IMR-90 (cell line): ENCODE measurements around the gene PIGP. TPM values are rescaled to one million over a fixed set of nuclear protein-coding genes. Genes with fewer than 3 reads are reported as not detected.
A peak's percentile ranks its signal among the peaks of the same experiment; 100 is the strongest.

Experiments used
- ATAC-seq: fragments of 200-7000 bp; cut with Tn5 transposase; 2 replicates; pipeline ENCODE4 v1.9.1; 2020; ENCODE audit warnings: low read depth, mild to moderate bottlenecking, moderate library complexity
- BruUV-seq: library from RNA; stranded (reverse); fragments of 400-500 nt; replicated peaks from 2 replicates; lab custom pipeline; 2021; lab: Mats Ljungman, UMichigan
- CTCF ChIA-PET: fragments of 300-600 bp; formaldehyde crosslinking; extraction: SDS; loops from one replicate; lab custom pipeline; 2021; ENCODE audit warnings: antibody characterized with exemption; lab: Yijun Ruan, JAX
- POLR2A ChIA-PET: fragments of 300-600 bp; sonication (Branson Sonifier 250); formaldehyde crosslinking; loops from one replicate; lab custom pipeline; 2022; ENCODE audit warnings: antibody characterized with exemption; ENCODE audit not compliant: unreplicated experiment; lab: Charles Lee
- DNase-seq: peaks from one replicate; pipeline ENCODE4 v3.0.0; 2013
- H2AFZ ChIP-seq: replicated peaks from 2 replicates; pipeline ENCODE3; 2013; ENCODE audit warnings: low read length, mild to moderate bottlenecking; ENCODE audit not compliant: poor library complexity
- H2AK5ac ChIP-seq: 2 replicates; pipeline ENCODE4 v1.6.1; 2013; ENCODE audit warnings: low read depth, low read length, inconsistent platforms
- H2AK9ac ChIP-seq: replicated peaks from 2 replicates; pipeline ENCODE3; 2013; ENCODE audit warnings: mild to moderate bottlenecking, low read depth, low read length, moderate library complexity; ENCODE audit not compliant: poor library complexity
- H2BK120ac ChIP-seq: 2 replicates; pipeline ENCODE4 v1.6.1; 2013; ENCODE audit warnings: low read depth, low read length, inconsistent platforms
- H2BK15ac ChIP-seq: 3 replicates; pipeline ENCODE4 v1.6.1; 2013; ENCODE audit warnings: low read depth, low read length, inconsistent platforms
- H2BK20ac ChIP-seq: 2 replicates; pipeline ENCODE4 v1.6.1; 2013; ENCODE audit warnings: low read depth, mild to moderate bottlenecking, inconsistent platforms, low read length, moderate library complexity
- H2BK5ac ChIP-seq: 2 replicates; pipeline ENCODE4 v1.6.1; 2013; ENCODE audit warnings: mild to moderate bottlenecking, low read depth, low read length, inconsistent platforms; ENCODE audit not compliant: poor library complexity, severe bottlenecking
- H3K14ac ChIP-seq: replicated peaks from 2 replicates; pipeline ENCODE4 v1.6.1; 2013; ENCODE audit warnings: low read depth, low read length, inconsistent platforms
- H3K18ac ChIP-seq: 2 replicates; pipeline ENCODE4 v1.6.1; 2013; ENCODE audit warnings: low read depth, low read length, control low read depth
- H3K23ac ChIP-seq: 2 replicates; pipeline ENCODE4 v1.6.1; 2013; ENCODE audit warnings: low read depth, low read length, inconsistent platforms
- H3K27ac ChIP-seq: 2 replicates; pipeline ENCODE4 v1.5.1; 2013; ENCODE audit warnings: mild to moderate bottlenecking, control low read depth, low read length; ENCODE audit not compliant: insufficient read depth
- H3K27me3 ChIP-seq: 2 replicates; pipeline ENCODE4 v1.6.1; 2013; ENCODE audit warnings: low read length; ENCODE audit not compliant: control insufficient read depth, insufficient read depth
- H3K36me3 ChIP-seq: 2 replicates; pipeline ENCODE4 v1.6.1; 2013; ENCODE audit warnings: low read length, mixed read lengths; ENCODE audit not compliant: control insufficient read depth, insufficient read depth
- H3K4ac ChIP-seq: 2 replicates; pipeline ENCODE4 v1.6.1; 2013; ENCODE audit warnings: low read depth, low read length, inconsistent platforms
- H3K4me1 ChIP-seq: 2 replicates; pipeline ENCODE4 v1.6.1; 2013; ENCODE audit warnings: low read length, mixed read lengths; ENCODE audit not compliant: control insufficient read depth, insufficient read depth
- H3K4me2 ChIP-seq: 2 replicates; pipeline ENCODE4 v1.6.1; 2013; ENCODE audit warnings: low read depth, mild to moderate bottlenecking, control low read depth, low read length, moderate library complexity
- H3K4me3 ChIP-seq: 2 replicates; pipeline ENCODE4 v1.5.1; 2013; ENCODE audit warnings: low read depth, mild to moderate bottlenecking, control low read depth, low read length, moderate library complexity; ENCODE audit not compliant: insufficient read depth
- H3K56ac ChIP-seq: 2 replicates; pipeline ENCODE4 v1.6.1; 2013; ENCODE audit warnings: low read length, inconsistent platforms; ENCODE audit not compliant: insufficient read depth; ENCODE audit errors: extremely low read depth
- H3K79me1 ChIP-seq, 2 experiments: 2 replicates each; pipeline ENCODE4 v1.6.1; 2013; ENCODE audit warnings: low read length in 2 of 2, inconsistent platforms in 1 of 2, low read depth in 1 of 2
- H3K9ac ChIP-seq: 2 replicates; pipeline ENCODE4 v1.6.1; 2013; ENCODE audit warnings: low read depth, low read length, control low read depth
- H3K9me1 ChIP-seq: 2 replicates; pipeline ENCODE4 v1.6.1; 2013; ENCODE audit warnings: low read length, inconsistent platforms; ENCODE audit not compliant: insufficient read depth
- H3K9me3 ChIP-seq: 2 replicates; pipeline ENCODE4 v1.6.1; 2013; ENCODE audit warnings: low read length; ENCODE audit not compliant: control insufficient read depth, insufficient read depth
- H4K20me1 ChIP-seq: 2 replicates; pipeline ENCODE4 v1.6.1; 2013; ENCODE audit warnings: low read length, inconsistent platforms; ENCODE audit not compliant: insufficient read depth
- H4K5ac ChIP-seq: 2 replicates; pipeline ENCODE4 v1.6.1; 2013; ENCODE audit warnings: mild to moderate bottlenecking, low read depth, low read length, control low read depth
- H4K8ac ChIP-seq, 2 experiments: 2 replicates each; pipeline ENCODE4 v1.6.1; 2013; ENCODE audit warnings: low read depth in 2 of 2, low read length in 2 of 2, control low read depth in 1 of 2, inconsistent platforms in 1 of 2
- H4K91ac ChIP-seq: 2 replicates; pipeline ENCODE4 v1.6.1; 2013; ENCODE audit warnings: low read depth, low read length, inconsistent platforms; ENCODE audit not compliant: insufficient read depth
- BHLHE40 ChIP-seq: fragments of 150-350 bp; IDR thresholded peaks from 2 replicates; pipeline ENCODE4 v1.6.1; 2016; ENCODE audit warnings: mild to moderate bottlenecking, low read depth, low read length
- CEBPB ChIP-seq: IDR thresholded peaks from 2 replicates; pipeline ENCODE4 v1.6.1; 2012; ENCODE audit warnings: low read depth, low read length, improper control_type of control experiment
- CHD1 ChIP-seq: IDR thresholded peaks from 2 replicates; pipeline ENCODE4 v1.6.1; 2012; ENCODE audit warnings: low read depth, low read length, improper control_type of control experiment
- FOS ChIP-seq: fragments of 150-350 bp; IDR thresholded peaks from 2 replicates; pipeline ENCODE4 v1.6.1; 2016; ENCODE audit warnings: low read depth, low read length
- MAFK ChIP-seq: IDR thresholded peaks from 2 replicates; pipeline ENCODE4 v1.6.1; 2012; ENCODE audit warnings: low read depth, low read length, improper control_type of control experiment
- MAZ ChIP-seq: IDR thresholded peaks from 2 replicates; pipeline ENCODE4 v1.6.1; 2012; ENCODE audit warnings: low read depth, mild to moderate bottlenecking, low read length, improper control_type of control experiment, moderate library complexity, borderline replicate concordance
- MXI1 ChIP-seq: IDR thresholded peaks from 2 replicates; pipeline ENCODE4 v1.6.1; 2012; ENCODE audit warnings: low read depth, mild to moderate bottlenecking, low read length, moderate library complexity, borderline replicate concordance
- NFE2L2 ChIP-seq: fragments of 150-350 bp; IDR thresholded peaks from 2 replicates; pipeline ENCODE4 v1.6.1; 2016; ENCODE audit warnings: low read depth, mild to moderate bottlenecking, low read length
- POLR2A ChIP-seq: IDR thresholded peaks from 2 replicates; pipeline ENCODE4 v1.6.1; 2012; ENCODE audit warnings: mild to moderate bottlenecking, low read depth, low read length
- RAD21 ChIP-seq: IDR thresholded peaks from 2 replicates; pipeline ENCODE4 v1.6.1; 2012; ENCODE audit warnings: low read length, improper control_type of control experiment
- RCOR1 ChIP-seq: IDR thresholded peaks from 2 replicates; pipeline ENCODE4 v1.6.1; 2012; ENCODE audit warnings: mild to moderate bottlenecking, low read length, improper control_type of control experiment; ENCODE audit not compliant: insufficient replicate concordance
- RFX5 ChIP-seq: IDR thresholded peaks from 2 replicates; pipeline ENCODE4 v1.8.0; 2012; ENCODE audit warnings: low read depth, mild to moderate bottlenecking, low read length, moderate library complexity
- SMC3 ChIP-seq: fragments of 150-350 bp; IDR thresholded peaks from 2 replicates; pipeline ENCODE4 v1.6.1; 2016; ENCODE audit warnings: low read depth, mild to moderate bottlenecking, antibody characterized with exemption, low read length, moderate library complexity
- WGBS, 2 experiments: methylation state at CpG; one replicate each; pipeline versions ENCODE4 v1.1.5 to v1.1.7; 2013; ENCODE audit warnings: missing lambda C conversion rate in 2 of 2; ENCODE audit not compliant: insufficient read length in 1 of 2; ENCODE audit errors: extremely low coverage in 2 of 2; 5-methylcytosine and 5-hydroxymethylcytosine counted together
- dilution Hi-C: fragments of 300-500 bp; cut with HindIII; formaldehyde crosslinking; loops from one replicate; pipeline ENCODE4 v1.14.3; 2018; ENCODE audit warnings: low sequenced_read_pairs; ENCODE audit not compliant: unreplicated experiment
- in situ Hi-C: fragments of 300-500 bp; cut with MboI; formaldehyde crosslinking; loops from 3 replicates; pipeline ENCODE4 v1.14.3; 2019; ENCODE audit warnings: low sequenced_read_pairs, inconsistent platforms, mixed read lengths
- intact Hi-C: fragments of 100-400 bp; cut with micrococcal nuclease; formaldehyde crosslinking; loops from 2 replicates; pipeline ENCODE4 v1.10.0; 2022
- polyA plus RNA-seq, 3 experiments: library from polyadenylated mRNA; depleted of rRNA; stranded (reverse); fragments of >200 nt; gene quantifications; 2 replicates each; pipeline ENCODE4 v1.2.3, GENCODE V29; 2012; ENCODE audit warnings: low replicate concordance in 1 of 3
- total RNA-seq: library from RNA; depleted of rRNA; stranded (reverse); fragments of >200 nt; gene quantifications from 2 replicates; pipeline ENCODE4 v1.2.3, GENCODE V29; 2012
- TF ChIP-seq, protein P1 (sequence below): conservative IDR thresholded peaks from 2 replicates; pipeline ENCODE4 v1.5.1; 2012; ENCODE audit warnings: mild to moderate bottlenecking, low read depth, low read length, improper control_type of control experiment
- TF ChIP-seq, protein P2 (sequence below): fragments of 150-350 bp; IDR thresholded peaks from 2 replicates; pipeline ENCODE4 v1.6.1; 2017; ENCODE audit warnings: mild to moderate bottlenecking, antibody characterized with exemption, low read length, low read depth
- TF ChIP-seq, protein P3 (sequence below): fragments of 150-350 bp; IDR thresholded peaks from 2 replicates; pipeline ENCODE4 v1.6.1; 2016; ENCODE audit warnings: low read depth, mild to moderate bottlenecking, low read length, moderate library complexity, borderline replicate concordance

The PIGP gene
- total and polyA plus RNA-seq, 2 of the 4 experiments (the other 2 are of a cell fraction) = 4.1 to 15.4 TPM

DNA sequence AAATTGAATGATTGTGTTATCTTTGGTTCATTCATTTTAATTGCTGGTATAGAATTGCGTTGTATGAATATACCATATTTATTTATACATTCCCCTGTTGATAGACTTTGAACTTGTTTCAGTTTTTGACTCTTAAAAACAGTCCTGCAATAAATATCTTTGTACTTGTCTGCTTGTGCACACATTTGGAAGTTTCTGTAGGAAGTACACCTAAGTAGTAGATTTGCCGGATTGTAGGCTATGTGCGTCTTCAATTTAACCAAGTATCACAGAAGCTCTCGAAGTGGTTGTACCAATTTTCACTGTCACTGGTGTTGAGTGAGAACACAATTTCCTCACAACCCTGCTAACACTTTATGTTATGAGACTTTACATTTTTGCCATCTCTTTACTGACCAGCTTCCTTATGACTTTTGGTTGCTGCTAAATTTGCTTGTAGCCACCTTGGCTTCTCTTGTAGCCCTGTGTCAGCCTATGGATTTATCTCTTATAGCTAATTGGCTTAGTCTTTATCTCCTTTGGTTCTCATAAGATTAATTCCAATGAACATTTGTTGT lies 2.4 kb upstream of the PIGP start:
- no peak for DNase-seq
- dilution Hi-C loops (no loop called here), intact Hi-C loops (no loop called here), in situ Hi-C loops (no loop called here)
- ChIA-PET POLR2A (no interaction called here), CTCF (interaction anchor here (0.6 kb wide), 1 partner anchor 86 kb away, joined by 3 read pairs; no protein-coding TSS in a partner anchor)
- Histone ChIP-seq H2BK20ac (no peak overlapping the region), H3K9me3 (no peaks in the 10 kb centered on the region), H3K23ac (peak overlapping the region; percentile 86; the same call in 1 of the 2 replicates), H2AK9ac (no peak overlapping the region), H3K4me1 (peaks cover 9% of the 10 kb centered on the region), H4K20me1 (peaks cover 58% of the 10 kb centered on the region), H3K56ac (no peak overlapping the region), H3K27me3 (no peaks in the 10 kb centered on the region), H3K79me1 (peaks cover 9 to 54% of the 10 kb centered on the region in 2 experiments), H3K36me3 (no peaks in the 10 kb centered on the region), H4K5ac (no peak overlapping the region), H2BK5ac (no peak overlapping the region), H2AFZ (no peak overlapping the region), H4K8ac (no peak overlapping the region), H3K4me3 (no peak overlapping the region), H3K9ac (no peak overlapping the region), H4K91ac (no peak overlapping the region), H3K9me1 (peaks cover 13% of the 10 kb centered on the region; the same call in 1 of the 2 replicates), H2AK5ac (no peak overlapping the region), H3K14ac (peak overlapping the region; percentile 13; the same call in 1 of the 2 replicates), H3K4ac (no peak overlapping the region), H3K4me2 (peak overlapping the region; percentile 44; the same call in 1 of the 2 replicates), H3K18ac (no peak overlapping the region), H2BK120ac (no peak overlapping the region), H2BK15ac (no peak overlapping the region), H3K27ac (no peak overlapping the region)
- TF ChIP-seq SMC3 (no peak), MAZ (no peak), POLR2A (no peak), NFE2L2 (no peak), BHLHE40 (no peak), CHD1 (no peak), CEBPB (no peak), RFX5 (no peak), FOS (no peak), MAFK (no peak), RCOR1 (no peak), RAD21 (no peak), MXI1 (no peak)
- TF ChIP-seq, protein P1, sequence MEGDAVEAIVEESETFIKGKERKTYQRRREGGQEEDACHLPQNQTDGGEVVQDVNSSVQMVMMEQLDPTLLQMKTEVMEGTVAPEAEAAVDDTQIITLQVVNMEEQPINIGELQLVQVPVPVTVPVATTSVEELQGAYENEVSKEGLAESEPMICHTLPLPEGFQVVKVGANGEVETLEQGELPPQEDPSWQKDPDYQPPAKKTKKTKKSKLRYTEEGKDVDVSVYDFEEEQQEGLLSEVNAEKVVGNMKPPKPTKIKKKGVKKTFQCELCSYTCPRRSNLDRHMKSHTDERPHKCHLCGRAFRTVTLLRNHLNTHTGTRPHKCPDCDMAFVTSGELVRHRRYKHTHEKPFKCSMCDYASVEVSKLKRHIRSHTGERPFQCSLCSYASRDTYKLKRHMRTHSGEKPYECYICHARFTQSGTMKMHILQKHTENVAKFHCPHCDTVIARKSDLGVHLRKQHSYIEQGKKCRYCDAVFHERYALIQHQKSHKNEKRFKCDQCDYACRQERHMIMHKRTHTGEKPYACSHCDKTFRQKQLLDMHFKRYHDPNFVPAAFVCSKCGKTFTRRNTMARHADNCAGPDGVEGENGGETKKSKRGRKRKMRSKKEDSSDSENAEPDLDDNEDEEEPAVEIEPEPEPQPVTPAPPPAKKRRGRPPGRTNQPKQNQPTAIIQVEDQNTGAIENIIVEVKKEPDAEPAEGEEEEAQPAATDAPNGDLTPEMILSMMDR = no peak
- TF ChIP-seq, protein P2, sequence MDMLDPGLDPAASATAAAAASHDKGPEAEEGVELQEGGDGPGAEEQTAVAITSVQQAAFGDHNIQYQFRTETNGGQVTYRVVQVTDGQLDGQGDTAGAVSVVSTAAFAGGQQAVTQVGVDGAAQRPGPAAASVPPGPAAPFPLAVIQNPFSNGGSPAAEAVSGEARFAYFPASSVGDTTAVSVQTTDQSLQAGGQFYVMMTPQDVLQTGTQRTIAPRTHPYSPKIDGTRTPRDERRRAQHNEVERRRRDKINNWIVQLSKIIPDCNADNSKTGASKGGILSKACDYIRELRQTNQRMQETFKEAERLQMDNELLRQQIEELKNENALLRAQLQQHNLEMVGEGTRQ = no peak
- TF ChIP-seq, protein P3, sequence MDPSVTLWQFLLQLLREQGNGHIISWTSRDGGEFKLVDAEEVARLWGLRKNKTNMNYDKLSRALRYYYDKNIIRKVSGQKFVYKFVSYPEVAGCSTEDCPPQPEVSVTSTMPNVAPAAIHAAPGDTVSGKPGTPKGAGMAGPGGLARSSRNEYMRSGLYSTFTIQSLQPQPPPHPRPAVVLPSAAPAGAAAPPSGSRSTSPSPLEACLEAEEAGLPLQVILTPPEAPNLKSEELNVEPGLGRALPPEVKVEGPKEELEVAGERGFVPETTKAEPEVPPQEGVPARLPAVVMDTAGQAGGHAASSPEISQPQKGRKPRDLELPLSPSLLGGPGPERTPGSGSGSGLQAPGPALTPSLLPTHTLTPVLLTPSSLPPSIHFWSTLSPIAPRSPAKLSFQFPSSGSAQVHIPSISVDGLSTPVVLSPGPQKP = no peak
- WGBS, 2 experiments = 100% methylated on average over 1 of the region's 4 CpGs; no CpG with 5 or more reads in 1 of the 2 experiments
- no peak for ATAC-seq
- no TSS peak for BruUV-seq
